Measurements from ENCODE around the gene OTUD5.

- TF ChIP-seq CTCF (IDR thresholded peaks at IDR 0.05) (no peak), POLR2A (IDR thresholded peaks at IDR 0.05) (no peak)
These were observed 52.8 kb downstream of the OTUD5 start for GRCh38 chrX:48904626-48905025.

Data from adrenal gland (tissue), 5 donors.